Upper lobe of left lung (tissue), 6 donors: Measurements from ENCODE around the gene TOR1AIP2. TPM values are rescaled to one million over a fixed set of nuclear protein-coding genes. Genes with fewer than 3 reads are reported as not detected.
"Not testable (repeated sequence)": the region's sequence is repeated elsewhere in the genome, so short reads cannot be mapped to it uniquely, and the experiment has no call there.

Experiments used
- ATAC-seq, 2 donors: fragments of 200-7000 bp; cut with Tn5 transposase; one replicate each; pipeline ENCODE4 v1.9.1; 2022; ENCODE audit warnings: mild to moderate bottlenecking in 2 of 2, moderate library complexity in 2 of 2; ENCODE audit not compliant: low FRiP score in 2 of 2
- DNase-seq, 2 donors: peaks; one replicate each; pipeline ENCODE4 v3.0.0-alpha.2; 2019 to 2020
- H3K27ac ChIP-seq, 4 donors: fragments of 200-600 bp; sonication (generic); one replicate each; pipeline ENCODE4 v1.5.1; 2016 to 2019
- H3K27me3 ChIP-seq, 4 donors: fragments of 200-600 bp; sonication (generic); one replicate each; pipeline ENCODE4 v1.5.1; 2017 to 2019
- H3K36me3 ChIP-seq, 4 donors: fragments of 200-600 bp; sonication (generic); one replicate each; pipeline ENCODE4 v1.5.1; 2016 to 2019
- H3K4me1 ChIP-seq, 4 donors: fragments of 200-600 bp; sonication (generic); one replicate each; pipeline ENCODE4 v1.5.1; 2018 to 2019
- H3K4me3 ChIP-seq, 4 donors: fragments of 200-600 bp; sonication (generic); one replicate each; pipeline ENCODE4 v1.5.1; 2017 to 2019; ENCODE audit warnings: mild to moderate bottlenecking in 2 of 4, moderate library complexity in 1 of 4
- H3K9me3 ChIP-seq, 4 donors: fragments of 200-600 bp; sonication (generic); one replicate each; pipeline ENCODE4 v1.5.1; 2018 to 2019
- CTCF ChIP-seq, 6 experiments: fragments of 450-650 bp in 4 of 6; fragments of 200-600 bp in 2 of 6; sonication (generic) in 2 of 6; IDR thresholded peaks; one replicate each; pipeline ENCODE4 v1.5.1; 2016 to 2019; ENCODE audit warnings: antibody characterized with exemption in 6 of 6
- EP300 ChIP-seq, 4 donors: sonication (generic); formaldehyde crosslinking; IDR thresholded peaks; one replicate each; pipeline ENCODE4 v1.5.1; 2017; ENCODE audit warnings: antibody characterized with exemption in 4 of 4, control low read depth in 2 of 4
- POLR2A ChIP-seq, 4 donors: fragments of 450-650 bp; IDR thresholded peaks; one replicate each; pipeline ENCODE4 v1.5.1; 2016 to 2017; ENCODE audit warnings: antibody characterized with exemption in 4 of 4, mild to moderate bottlenecking in 2 of 4
- POLR2AphosphoS5 ChIP-seq, 2 donors: sonication (generic); formaldehyde crosslinking; IDR thresholded peaks; one replicate each; pipeline ENCODE4 v1.5.1; 2017; ENCODE audit warnings: antibody characterized with exemption in 2 of 2
- WGBS, 2 donors: methylation state at CpG; one replicate each; pipeline ENCODE4 v1.1.5; 2017 to 2018; 5-methylcytosine and 5-hydroxymethylcytosine counted together
- total RNA-seq, 6 donors: library from RNA; depleted of rRNA in 4 of 6; stranded (reverse); fragments of >200 nt in 4 of 6; gene quantifications; one replicate each; pipeline versions ENCODE4 v1.1.0 to v1.2.1, GENCODE V29; 2016 to 2021
- donor health status: DM: no; HTN: no; CAD: no; lungs with moderate emphysema.
- donor health status: DM: no; HTN: yes; CAD: no; lungs with severe emphysema.

The TOR1AIP2 gene
- total RNA-seq, 6 donors from 2014 or later = 59.7 to 145 (median 81.2) TPM

GRCh38 chr1:179860652-179861051 lies 17.0 kb downstream of the TOR1AIP2 start:
- Histone ChIP-seq H3K27ac (no peak overlapping the region), H3K27me3 (no peaks in the 10 kb centered on the region), H3K4me3 (no peak overlapping the region), H3K36me3 (peaks cover 11 to 58% (median 30%) of the 10 kb centered on the region in 4 donors), H3K4me1 (peaks cover 0 to 9% (median 3%) of the 10 kb centered on the region in 4 donors), H3K9me3 (no peaks in the 10 kb centered on the region)
- ATAC-seq (no peak), DNase-seq (no peak)
- TF ChIP-seq CTCF (IDR thresholded peaks at IDR 0.05) = no peak
- no peak for TF ChIP-seq POLR2A (IDR thresholded peaks at IDR 0.05)
- no peak for TF ChIP-seq POLR2AphosphoS5 (IDR thresholded peaks at IDR 0.05)
- no peak for TF ChIP-seq EP300 (IDR thresholded peaks at IDR 0.05)
- WGBS, 2 donors = 87 to 88% methylated on average over 3 of the region's 3 CpGs

- ATAC-seq (no peak), DNase-seq (no peak)
- no peaks in the 10 kb centered on the region for H3K27me3 ChIP-seq
- no peaks in the 10 kb centered on the region for H3K9me3 ChIP-seq
- no peak overlapping the region for H3K27ac ChIP-seq
- 77 to 100% methylated on average over 4 of the region's 4 CpGs for WGBS, 2 donors
- H3K4me1 ChIP-seq = peaks cover 0 to 9% (median 3%) of the 10 kb centered on the region in 4 donors
- no peak overlapping the region for H3K4me3 ChIP-seq
- TF ChIP-seq POLR2A (IDR thresholded peaks at IDR 0.05) (no peak), POLR2AphosphoS5 (IDR thresholded peaks at IDR 0.05) (no peak), EP300 (IDR thresholded peaks at IDR 0.05) (no peak), CTCF (IDR thresholded peaks at IDR 0.05) (no peak)
- peaks cover 0 to 56% (median 10%) of the 10 kb centered on the region in 4 donors for H3K36me3 ChIP-seq
Observed at GRCh38 chr1:179857009-179857408, 20.6 kb downstream of the TOR1AIP2 start.

GRCh38 chr1:179856296-179856695 lies 21.3 kb downstream of the TOR1AIP2 start:
- no peak for ATAC-seq
- Histone ChIP-seq H3K4me1 (peaks cover 0 to 9% (median 3%) of the 10 kb centered on the region in 4 donors), H3K36me3 (peaks cover 0 to 61% (median 13%) of the 10 kb centered on the region in 4 donors), H3K27me3 (no peaks in the 10 kb centered on the region), H3K9me3 (no peaks in the 10 kb centered on the region), H3K4me3 (no peak overlapping the region), H3K27ac (no peak overlapping the region)
- DNase-seq = no peak
- TF ChIP-seq CTCF (IDR thresholded peaks at IDR 0.05) (no peak), EP300 (IDR thresholded peaks at IDR 0.05) (no peak), POLR2A (IDR thresholded peaks at IDR 0.05) (no peak), POLR2AphosphoS5 (IDR thresholded peaks at IDR 0.05) (no peak)
- WGBS, 2 donors = 88 to 94% methylated on average over 2 of the region's 2 CpGs

- not testable (repeated sequence) for H3K27me3 ChIP-seq, ATAC-seq, H3K27ac ChIP-seq, H3K4me1 ChIP-seq, H3K4me3 ChIP-seq, DNase-seq, H3K9me3 ChIP-seq
- 91 to 92% methylated on average over 4 of the region's 4 CpGs for WGBS, 2 donors
- H3K36me3 ChIP-seq = peaks cover 0 to 64% (median 17%) of the 10 kb centered on the region in 4 donors
Observed at GRCh38 chr1:179855831-179856230, 21.8 kb downstream of the TOR1AIP2 start.

- H3K27me3 ChIP-seq = no peaks in the 10 kb centered on the region
- H3K9me3 ChIP-seq = no peaks in the 10 kb centered on the region
- no peak for TF ChIP-seq POLR2AphosphoS5 (IDR thresholded peaks at IDR 0.05)
- no peak for TF ChIP-seq EP300 (IDR thresholded peaks at IDR 0.05)
- TF ChIP-seq CTCF (IDR thresholded peaks at IDR 0.05) = no peak
- TF ChIP-seq POLR2A (IDR thresholded peaks at IDR 0.05) = no peak
- DNase-seq (no peak), ATAC-seq (no peak)
- peaks cover 3 to 77% (median 27%) of the 10 kb centered on the region in 4 donors for H3K36me3 ChIP-seq
- no peak overlapping the region for H3K4me3 ChIP-seq
- H3K4me1 ChIP-seq = peaks cover 0 to 9% (median 3%) of the 10 kb centered on the region in 4 donors
- no peak overlapping the region for H3K27ac ChIP-seq
- 91 to 94% methylated on average over 1 of the region's 1 CpG for WGBS, 2 donors
Observed at GRCh38 chr1:179853102-179853501, 24.5 kb downstream of the TOR1AIP2 start.
